Measurements from ENCODE around the gene CPA1. TPM values are rescaled to one million over a fixed set of nuclear protein-coding genes. Genes with fewer than 3 reads are reported as not detected.

The CPA1 gene
- total RNA-seq, 2 experiments from 2014 or later: not detected

GRCh38 chr7:130345136-130345535 lies 35.2 kb upstream of the CPA1 start:
- no peak overlapping the region for H3K4me3 Mint-ChIP-seq
- H3K4me3 ChIP-seq (ENCODE audit: low read length): no peak overlapping the region
- no peak for TF ChIP-seq CTCF (IDR thresholded peaks at IDR 0.05)
- no peaks in the 10 kb centered on the region for H3K4me1 Mint-ChIP-seq (ENCODE audit: low read depth)
- ChIA-PET POLR2A (no interaction called here), CTCF (no interaction called here)
- no peaks in the 10 kb centered on the region for H3K27me3 ChIP-seq (ENCODE audit: control insufficient read depth in 1 of 2, insufficient read depth in 2 of 2, low read length in 2 of 2)
- no peaks in the 10 kb centered on the region for H3K27me3 Mint-ChIP-seq
- ATAC-seq (ENCODE audit: poor library complexity) (no peak), DNase-seq (no peak)
- H3K27ac ChIP-seq (ENCODE audit: low read depth in 1 of 2, low read length in 2 of 2): no peak overlapping the region
- H3K4me1 ChIP-seq (ENCODE audit: insufficient read depth, low read length): no peaks in the 10 kb centered on the region
- no peak overlapping the region for H3K27ac Mint-ChIP-seq
- H3K9me3 Mint-ChIP-seq: no peaks in the 10 kb centered on the region
- peaks cover 0 to 4% of the 10 kb centered on the region in 2 experiments for H3K9me3 ChIP-seq (ENCODE audit: control insufficient read depth in 1 of 2, insufficient read depth in 1 of 2, low read length in 2 of 2)
- intact Hi-C loops (cut with DNase I, micrococcal nuclease): no loop called here
- H3K36me3 ChIP-seq (ENCODE audit: insufficient read depth, low read length): no peaks in the 10 kb centered on the region
- H3K36me3 Mint-ChIP-seq (ENCODE audit: low read depth): no peaks in the 10 kb centered on the region

- Mint-ChIP-seq H3K4me1 (ENCODE audit: low read depth) (no peaks in the 10 kb centered on the region), H3K36me3 (ENCODE audit: low read depth) (no peaks in the 10 kb centered on the region), H3K9me3 (no peaks in the 10 kb centered on the region), H3K27ac (no peak overlapping the region), H3K27me3 (no peaks in the 10 kb centered on the region), H3K4me3 (no peak overlapping the region)
- intact Hi-C loops (cut with DNase I, micrococcal nuclease): no loop called here
- ATAC-seq (ENCODE audit: poor library complexity) (no peak), DNase-seq (no peak)
- Histone ChIP-seq H3K4me1 (ENCODE audit: insufficient read depth, low read length) (peaks cover under 1% of the 10 kb centered on the region), H3K27ac (ENCODE audit: low read depth in 1 of 2, low read length in 2 of 2) (no peak overlapping the region), H3K4me3 (ENCODE audit: low read length) (no peak overlapping the region), H3K36me3 (ENCODE audit: insufficient read depth, low read length) (no peaks in the 10 kb centered on the region), H3K27me3 (ENCODE audit: control insufficient read depth in 1 of 2, insufficient read depth in 2 of 2, low read length in 2 of 2) (no peaks in the 10 kb centered on the region), H3K9me3 (ENCODE audit: control insufficient read depth in 1 of 2, insufficient read depth in 1 of 2, low read length in 2 of 2) (peaks cover 0 to 4% of the 10 kb centered on the region in 2 experiments)
- POLR2A ChIA-PET: no interaction called here
- CTCF ChIA-PET: no interaction called here
- TF ChIP-seq CTCF (IDR thresholded peaks at IDR 0.05): no peak
These were observed 34.6 kb upstream of the CPA1 start for GRCh38 chr7:130345725-130346124.

GRCh38 chr7:130346177-130346905 lies 34.0 kb upstream of the CPA1 start:
- ChIA-PET CTCF (no interaction called here), POLR2A (no interaction called here)
- intact Hi-C loops (cut with DNase I, micrococcal nuclease): no loop called here
- Mint-ChIP-seq H3K27ac (no peak overlapping the region), H3K4me3 (no peak overlapping the region), H3K9me3 (no peaks in the 10 kb centered on the region), H3K36me3 (ENCODE audit: low read depth) (no peaks in the 10 kb centered on the region), H3K4me1 (ENCODE audit: low read depth) (no peaks in the 10 kb centered on the region), H3K27me3 (no peaks in the 10 kb centered on the region)
- Histone ChIP-seq H3K9me3 (ENCODE audit: control insufficient read depth in 1 of 2, insufficient read depth in 1 of 2, low read length in 2 of 2) (peaks cover 0 to 4% of the 10 kb centered on the region in 2 experiments), H3K36me3 (ENCODE audit: insufficient read depth, low read length) (no peaks in the 10 kb centered on the region), H3K27ac (ENCODE audit: low read depth in 1 of 2, low read length in 2 of 2) (no peak overlapping the region), H3K4me1 (ENCODE audit: insufficient read depth, low read length) (peaks cover 5% of the 10 kb centered on the region), H3K27me3 (ENCODE audit: control insufficient read depth in 1 of 2, insufficient read depth in 2 of 2, low read length in 2 of 2) (no peaks in the 10 kb centered on the region), H3K4me3 (ENCODE audit: low read length) (no peak overlapping the region)
- DNase-seq: no peak
- no peak for TF ChIP-seq CTCF (IDR thresholded peaks at IDR 0.05)
- ATAC-seq (ENCODE audit: poor library complexity): no peak
